Measurements from ENCODE around the gene NGFR.
A peak's percentile ranks its signal among the peaks of the same experiment; 100 is the strongest.

The NGFR gene

GRCh38 chr17:49452201-49452600 lies 42.9 kb upstream of the NGFR start:
- Mint-ChIP-seq H3K27me3 (ENCODE audit: low read depth) (peaks cover 25% of the 10 kb centered on the region), H3K36me3 (ENCODE audit: low read depth) (no peaks in the 10 kb centered on the region), H3K27ac (no peak overlapping the region), H3K4me1 (peaks cover 42% of the 10 kb centered on the region), H3K4me3 (no peak overlapping the region), H3K9me3 (no peaks in the 10 kb centered on the region)
- TF ChIP-seq CTCF (IDR thresholded peaks at IDR 0.05; ENCODE audit: unreplicated experiment in 3 of 3) = no peak

DNA sequence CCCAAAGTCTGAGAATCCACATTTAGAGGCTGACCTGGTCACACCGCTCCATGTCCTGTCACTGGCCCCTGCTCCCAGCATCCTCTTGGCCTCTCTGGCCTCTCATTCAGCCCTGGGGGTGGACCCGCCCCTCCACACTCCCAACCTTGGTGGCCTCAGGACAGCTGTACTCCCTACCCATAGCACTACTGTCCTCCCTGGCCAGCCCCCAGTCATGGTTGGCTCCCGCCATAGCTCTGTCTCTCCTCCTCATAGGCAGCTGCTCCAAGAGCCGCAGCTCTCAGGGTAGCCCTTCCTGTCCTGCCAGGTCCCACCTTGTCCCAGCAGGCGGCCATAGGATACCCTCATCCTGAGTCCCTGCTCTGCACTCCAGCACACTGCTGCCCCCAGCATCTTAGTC lies 42.4 kb upstream of the NGFR start:
- Mint-ChIP-seq H3K9me3 (no peaks in the 10 kb centered on the region), H3K27me3 (ENCODE audit: low read depth) (peaks cover 22% of the 10 kb centered on the region), H3K4me1 (peaks cover 44% of the 10 kb centered on the region), H3K4me3 (no peak overlapping the region), H3K27ac (peak overlapping the region in 1 of 3 experiments; percentile 51), H3K36me3 (ENCODE audit: low read depth) (no peaks in the 10 kb centered on the region)
- no peak for TF ChIP-seq CTCF (IDR thresholded peaks at IDR 0.05; ENCODE audit: unreplicated experiment in 3 of 3)

GRCh38 chr17:49454050-49454449 lies 41.0 kb upstream of the NGFR start:
- H3K27ac Mint-ChIP-seq = peak overlapping the region; percentile 37 to 93 (median 89)
- no peaks in the 10 kb centered on the region for H3K9me3 Mint-ChIP-seq

DNA sequence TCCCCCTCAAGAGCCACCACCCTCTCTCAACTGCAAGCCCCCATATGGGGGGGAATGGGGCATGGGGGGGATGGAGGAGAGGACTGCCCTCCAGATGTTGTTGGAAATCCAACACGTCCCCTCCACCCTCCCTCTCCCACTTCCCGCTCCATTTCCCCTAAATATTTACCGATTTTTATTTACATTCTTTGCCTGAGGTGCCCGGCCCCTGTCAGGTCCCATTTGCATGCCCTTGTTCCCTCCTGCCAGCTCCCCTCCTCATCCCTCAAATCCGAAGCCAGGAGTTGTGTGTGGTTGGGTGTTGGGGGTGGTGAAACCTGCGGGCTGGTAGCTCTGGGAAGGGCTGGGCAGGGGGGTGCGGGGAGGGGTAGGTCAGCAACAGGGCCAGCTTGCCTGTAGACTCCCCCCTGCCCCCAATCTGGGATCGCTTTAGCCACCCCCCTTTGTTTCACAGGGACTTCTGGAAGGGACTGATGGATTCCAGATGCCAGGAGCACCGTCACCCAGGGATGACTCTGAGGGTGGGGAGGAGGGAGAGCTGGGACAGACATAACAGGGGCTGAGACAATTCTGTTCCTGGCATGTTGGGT lies 39.7 kb upstream of the NGFR start:
- H3K4me3 Mint-ChIP-seq = no peak overlapping the region
- H3K27ac Mint-ChIP-seq = peak overlapping the region; percentile 93 to 97 (median 94)
- H3K36me3 Mint-ChIP-seq (ENCODE audit: low read depth) = no peaks in the 10 kb centered on the region
- TF ChIP-seq CTCF (IDR thresholded peaks at IDR 0.05; ENCODE audit: unreplicated experiment in 3 of 3) = no peak
- peaks cover 31% of the 10 kb centered on the region for H3K27me3 Mint-ChIP-seq (ENCODE audit: low read depth)
- no peaks in the 10 kb centered on the region for H3K9me3 Mint-ChIP-seq
- H3K4me1 Mint-ChIP-seq = peaks cover 58% of the 10 kb centered on the region

More at GRCh38 chr17:49454050-49454449, 41.0 kb upstream of the NGFR start:
- peaks cover 47% of the 10 kb centered on the region for H3K4me1 Mint-ChIP-seq
- no peaks in the 10 kb centered on the region for H3K36me3 Mint-ChIP-seq (ENCODE audit: low read depth)
- H3K4me3 Mint-ChIP-seq = no peak overlapping the region
- H3K27me3 Mint-ChIP-seq (ENCODE audit: low read depth) = peaks cover 24% of the 10 kb centered on the region
- TF ChIP-seq CTCF (IDR thresholded peaks at IDR 0.05; ENCODE audit: unreplicated experiment in 3 of 3) = no peak

DNA sequence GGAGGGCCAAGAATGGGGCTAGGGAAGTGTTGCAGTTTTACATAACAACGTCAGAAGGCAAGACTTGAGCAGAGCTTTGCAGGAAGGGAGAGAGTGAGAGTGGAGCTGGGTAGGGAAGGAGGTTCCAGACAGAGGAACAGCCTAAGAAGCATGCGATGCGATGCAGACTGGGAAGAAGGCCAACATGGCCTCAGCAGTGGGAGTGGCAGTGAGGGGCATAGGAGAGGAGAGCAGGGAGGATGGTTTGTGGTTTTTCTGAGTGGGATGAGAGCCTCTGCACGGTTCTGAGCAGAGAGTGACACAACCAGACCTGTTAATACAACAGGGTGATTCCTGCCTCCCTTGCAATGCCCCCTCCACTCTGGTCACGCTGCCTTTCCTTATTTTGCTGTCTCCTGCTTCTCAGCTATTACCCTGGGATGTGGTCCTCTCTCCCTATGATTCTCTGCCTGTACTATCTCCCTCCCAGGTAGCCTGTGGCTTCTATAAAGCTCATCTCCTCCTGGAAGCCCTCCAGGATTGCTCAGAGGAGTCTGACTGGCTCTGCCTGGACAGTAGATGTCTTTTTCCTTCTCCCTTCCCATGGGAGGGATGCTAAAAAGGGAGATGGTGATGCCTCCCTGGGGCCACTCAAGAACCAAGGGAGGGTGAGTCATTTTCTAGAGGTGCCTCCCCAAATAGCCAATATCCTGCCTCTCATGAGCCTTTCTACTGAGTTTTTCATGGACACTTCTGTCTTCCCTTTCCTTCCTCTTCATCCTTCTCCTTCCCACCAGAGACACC lies 38.7 kb upstream of the NGFR start:
- Mint-ChIP-seq H3K36me3 (ENCODE audit: low read depth) (no peaks in the 10 kb centered on the region), H3K9me3 (no peaks in the 10 kb centered on the region), H3K4me1 (peaks cover 62% of the 10 kb centered on the region), H3K27ac (peak overlapping the region; percentile 93 to 97 (median 94)), H3K4me3 (peak overlapping the region in 1 of 3 experiments; percentile 17), H3K27me3 (ENCODE audit: low read depth) (peaks cover 28% of the 10 kb centered on the region)
- TF ChIP-seq CTCF (IDR thresholded peaks at IDR 0.05; ENCODE audit: unreplicated experiment in 3 of 3) = no peak

All from nephron (organoid).